NAMALWA (cell line): Measurements from ENCODE around the gene VSX1.

Source experiments
- DNase-seq: peaks from one replicate; pipeline ENCODE4 v3.0.0-alpha.2; 2015; ENCODE audit warnings: low spot score

VSX1 gene

DNA sequence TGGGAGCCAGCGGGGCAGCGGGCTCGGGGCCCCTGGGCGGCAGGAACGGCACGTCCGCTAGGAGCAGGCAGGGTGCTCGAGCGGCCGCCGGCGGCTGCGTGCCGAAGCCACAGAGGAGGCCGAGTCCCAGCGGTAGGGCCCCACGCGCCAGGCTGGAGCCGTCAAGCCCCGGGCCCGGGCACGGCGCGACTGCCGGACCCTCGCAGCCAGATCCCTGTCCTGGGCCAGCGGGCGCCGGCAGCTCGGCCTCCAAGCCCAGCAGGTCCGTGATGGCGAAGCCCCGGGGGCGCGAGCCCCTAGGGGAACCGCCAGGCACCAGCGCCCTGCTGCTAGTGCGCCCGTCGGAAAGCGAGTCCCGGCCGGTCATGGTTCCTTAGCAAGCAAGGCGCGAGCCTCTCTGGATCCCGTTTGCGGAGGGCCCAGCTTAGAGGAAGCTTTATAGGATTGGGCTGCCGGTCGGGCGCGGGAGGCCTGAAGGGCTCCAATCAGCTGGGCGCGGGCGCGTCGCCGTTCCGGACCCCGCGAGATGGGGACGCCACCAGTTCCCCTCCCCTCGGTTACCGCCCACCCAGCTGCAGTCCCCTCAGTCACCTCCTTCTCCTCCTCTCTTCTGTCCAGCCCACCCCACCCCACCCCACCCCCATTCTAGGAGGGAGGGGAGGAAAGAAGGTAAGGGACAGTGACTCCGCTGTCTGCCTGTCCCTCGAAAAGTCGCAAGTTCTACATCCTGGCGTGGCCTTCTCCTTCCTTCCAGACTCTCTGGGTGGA lies at the start of gene VSX1:
Gene VSX1, minus strand, starts transcription at position 412 of the 768 bp plus-strand sequence. Its CDS starts 45 bp downstream, at position 367.
- no peak for DNase-seq

DNA sequence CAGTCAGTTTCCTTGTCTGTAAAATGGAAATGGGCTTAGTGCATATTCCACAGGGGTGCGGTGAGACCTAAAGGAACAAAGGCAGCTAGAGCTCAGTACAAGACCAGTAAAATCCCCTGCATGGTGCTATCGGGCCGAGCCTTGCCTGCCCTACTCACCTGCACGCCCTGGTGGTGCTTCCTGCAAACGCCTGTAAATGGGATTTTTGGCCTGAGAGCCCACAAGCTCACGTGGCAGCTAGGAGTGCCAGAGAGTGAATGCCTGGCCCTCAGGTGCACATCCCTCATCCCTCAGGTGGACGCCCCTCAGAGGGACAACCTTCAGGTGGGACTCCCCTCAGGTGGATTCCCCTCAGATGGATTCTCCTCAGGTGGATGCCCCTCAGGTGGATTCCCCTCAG lies 48.0 kb upstream of the VSX1 start:
- no peak for DNase-seq

GRCh38 chr20:25129428-25129827 lies 47.5 kb upstream of the VSX1 start:
- DNase-seq: no peak

DNA sequence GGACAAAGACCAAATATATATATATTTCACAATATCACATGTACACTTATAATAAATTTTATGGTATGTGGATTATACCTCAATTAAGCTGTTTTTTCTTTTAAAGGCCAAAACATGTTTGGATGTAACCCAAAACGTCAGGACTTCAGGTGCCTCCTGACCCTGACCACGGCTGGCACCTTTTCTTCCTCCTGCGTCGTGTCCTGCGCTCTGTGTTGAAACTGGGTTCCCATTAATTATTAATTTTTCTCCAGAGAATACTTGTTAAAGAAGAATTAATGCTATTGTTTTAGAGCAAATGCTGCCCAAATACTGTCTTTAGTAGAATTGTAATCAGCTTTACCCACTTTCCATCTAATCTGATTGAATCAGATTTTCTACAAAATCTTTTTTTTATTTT lies 46.7 kb upstream of the VSX1 start:
- DNase-seq: no peak

GRCh38 chr20:25127761-25128537 lies 46.0 kb upstream of the VSX1 start:
- no peak for DNase-seq

- no peak for DNase-seq
These were observed 44.5 kb upstream of the VSX1 start for GRCh38 chr20:25126204-25127029.

- DNase-seq: no peak
These were observed 43.7 kb upstream of the VSX1 start for GRCh38 chr20:25125636-25126035.

- no peak for DNase-seq
These were observed 39.0 kb upstream of the VSX1 start for GRCh38 chr20:25120920-25121319.

GRCh38 chr20:25120457-25120856 lies 38.5 kb upstream of the VSX1 start:
- DNase-seq: no peak

DNA sequence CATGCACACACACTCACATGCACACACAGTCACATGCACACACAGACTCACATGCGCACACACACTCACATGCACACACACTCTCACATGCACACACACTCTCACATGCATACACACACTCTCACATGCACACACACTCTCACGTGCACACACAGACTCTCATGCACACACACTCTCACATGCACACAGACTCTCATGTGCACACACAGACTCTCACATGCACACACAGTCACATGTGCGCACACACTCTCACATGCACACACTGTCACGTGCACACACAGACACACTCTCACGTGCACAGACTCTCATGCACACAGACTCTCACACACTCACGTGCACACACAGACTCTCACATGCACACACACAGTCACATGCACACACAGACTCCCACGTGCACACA lies 36.6 kb upstream of the VSX1 start:
- DNase-seq: no peak

DNA sequence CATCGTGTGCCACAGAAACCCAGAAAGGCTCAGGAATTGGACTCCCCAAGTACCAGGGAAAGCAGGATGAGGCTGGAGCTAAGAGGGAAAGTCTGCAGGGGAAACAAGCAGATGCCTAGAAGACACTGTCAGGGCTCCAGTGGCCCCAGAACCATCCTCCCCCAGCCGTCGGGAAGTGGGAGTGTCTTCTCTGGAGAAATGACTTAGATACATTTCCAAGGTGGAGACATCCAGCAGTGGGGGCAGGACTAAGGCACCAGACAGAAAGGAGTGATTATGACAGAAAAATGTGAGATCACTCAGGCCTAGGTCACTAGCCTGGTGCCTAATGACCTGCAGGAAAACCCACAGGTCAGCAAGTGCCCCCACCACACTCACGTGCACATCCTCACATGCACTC lies 36.0 kb upstream of the VSX1 start:
- no peak for DNase-seq

DNA sequence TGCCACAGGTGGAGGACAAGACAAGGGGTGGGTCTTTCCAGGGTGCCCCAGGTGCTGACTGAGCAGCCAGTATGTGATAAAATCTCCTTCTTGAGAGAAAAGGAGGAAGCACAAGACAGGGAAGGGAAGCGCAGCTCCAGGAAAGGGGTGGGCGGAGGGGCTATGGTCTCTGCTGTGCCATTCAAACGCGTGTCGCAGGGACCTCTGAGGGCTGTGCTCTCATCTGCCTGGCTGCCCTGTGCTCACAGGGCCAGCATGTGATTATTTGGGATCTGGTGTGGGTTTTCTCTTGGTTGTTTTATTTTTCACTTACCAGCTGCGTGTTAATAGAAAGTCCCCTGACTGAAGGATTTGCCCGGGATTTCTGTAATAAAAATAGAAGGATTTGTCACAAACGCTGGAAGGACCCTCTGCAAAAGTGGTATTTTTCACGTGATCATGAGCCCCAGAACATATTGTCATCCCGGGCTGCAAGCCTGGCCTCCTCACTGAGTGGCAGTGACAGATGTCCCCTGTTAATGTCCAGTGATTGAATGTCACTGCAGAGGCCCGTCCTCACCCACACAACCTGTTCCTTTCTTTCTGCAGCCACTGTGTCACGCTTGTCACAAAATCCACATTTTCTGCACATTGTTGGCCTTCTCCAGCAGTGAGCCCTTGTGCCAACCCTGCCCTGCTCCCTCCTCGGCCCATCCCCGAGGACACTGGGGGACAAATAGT lies 35.0 kb upstream of the VSX1 start:
- no peak for DNase-seq

GRCh38 chr20:25103526-25103925 lies 21.6 kb upstream of the VSX1 start:
- no peak for DNase-seq

GRCh38 chr20:25100914-25101313 lies 19.0 kb upstream of the VSX1 start:
- no peak for DNase-seq

- no peak for DNase-seq
These were observed 17.7 kb upstream of the VSX1 start for GRCh38 chr20:25099601-25100140.

DNA sequence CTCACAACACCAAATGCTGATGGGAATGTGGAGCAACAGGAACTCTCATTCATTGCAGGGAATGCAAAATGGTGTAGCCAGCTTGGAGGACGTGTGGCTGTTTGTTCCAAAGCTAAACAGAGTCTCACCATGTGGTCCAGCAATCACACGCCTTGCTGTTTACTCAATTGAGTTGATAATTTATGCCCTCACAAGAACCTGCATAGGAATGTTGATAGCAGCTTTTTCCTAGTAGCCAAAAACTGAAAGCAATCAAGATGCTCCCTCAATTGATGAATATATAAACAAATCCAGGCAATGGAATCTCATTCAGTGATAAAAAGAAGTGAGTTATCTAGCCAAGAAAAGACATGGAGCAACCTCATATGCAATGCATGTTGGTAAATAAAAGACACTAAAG lies 15.6 kb upstream of the VSX1 start:
- DNase-seq: no peak

- DNase-seq: peak; percentile 21
These were observed 8.8 kb upstream of the VSX1 start for GRCh38 chr20:25090492-25091429.

DNA sequence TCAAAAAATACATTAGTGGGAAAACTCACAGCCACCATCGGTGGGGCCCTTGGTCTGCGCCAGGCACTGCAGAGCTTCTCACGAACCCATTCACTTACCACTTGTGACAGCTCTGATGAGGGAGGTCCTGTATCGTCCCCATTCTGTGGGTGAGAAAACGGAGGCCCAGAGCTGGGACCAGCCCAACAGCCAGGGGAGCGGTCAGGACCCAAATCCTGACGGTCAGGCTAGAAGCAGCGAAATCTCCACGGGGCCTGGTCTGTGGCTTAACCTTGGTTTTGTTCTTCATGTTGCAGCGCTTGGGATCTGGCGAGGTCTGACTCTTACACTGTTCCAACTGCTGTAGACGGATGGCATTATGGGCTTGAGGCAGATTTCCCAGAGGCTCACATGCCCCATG lies 7.7 kb upstream of the VSX1 start:
- no peak for DNase-seq

DNA sequence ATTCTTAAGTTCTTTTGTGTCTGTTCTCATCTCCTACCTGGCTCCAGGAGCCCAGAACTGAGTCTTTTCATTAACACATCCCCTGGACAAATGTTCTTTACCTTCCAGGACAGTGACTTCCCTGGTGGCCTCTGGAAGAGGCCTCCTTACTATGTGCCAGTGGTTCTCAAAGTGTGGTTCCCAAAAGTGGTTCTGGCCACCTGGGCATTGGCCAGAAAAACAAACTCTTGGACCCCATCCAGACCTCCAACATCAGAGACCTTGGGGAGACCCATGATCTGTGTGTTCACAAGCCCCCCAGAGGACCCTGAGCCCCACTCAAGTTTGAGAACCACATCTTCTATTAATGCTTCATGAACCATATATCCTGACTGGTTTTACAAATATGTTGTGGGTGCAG lies 7.2 kb upstream of the VSX1 start:
- DNase-seq: no peak

GRCh38 chr20:25088267-25088666 lies 6.3 kb upstream of the VSX1 start:
- DNase-seq: no peak
